Activated CD8-positive, alpha-beta memory T cell treated with anti-CD3 and anti-CD28 coated beads, Interleukin-2, amount 10 ng/mL, durations not matched to agents 7 days and 5 days (primary cell): ENCODE measurements around the gene AIMP1. TPM values are rescaled to one million over a fixed set of nuclear protein-coding genes. Genes with fewer than 3 reads are reported as not detected.
"Not testable (repeated sequence)": the region's sequence is repeated elsewhere in the genome, so short reads cannot be mapped to it uniquely, and the experiment has no call there.

ENCODE experiments used
- ATAC-seq: fragments of 150-1000 bp; cut with Tn5 transposase; one replicate; pipeline ENCODE4 v1.10.0; 2021; ENCODE audit warnings: moderate library complexity
- CTCF ChIA-PET: fragments of 350-600 bp; sonication (Branson Sonifier 250); formaldehyde crosslinking; loops from one replicate; lab custom pipeline; 2021; ENCODE audit warnings: antibody characterized with exemption; lab: Charles Lee
- DNase-seq: peaks from one replicate; pipeline ENCODE4 v3.0.0-alpha.2; 2020
- H3K27ac Mint-ChIP-seq: one replicate; pipeline ENCODE4 v1.8.0; 2021; ENCODE audit warnings: mild to moderate bottlenecking, mixed read lengths
- H3K27me3 Mint-ChIP-seq: one replicate; pipeline ENCODE4 v1.8.0; 2021; ENCODE audit warnings: mixed read lengths
- H3K36me3 Mint-ChIP-seq: one replicate; pipeline ENCODE4 v1.8.0; 2021; ENCODE audit warnings: mild to moderate bottlenecking, mixed read lengths
- H3K4me1 Mint-ChIP-seq: one replicate; pipeline ENCODE4 v1.8.0; 2021; ENCODE audit warnings: mixed read lengths
- H3K4me3 Mint-ChIP-seq: one replicate; pipeline ENCODE4 v1.8.0; 2021; ENCODE audit warnings: mild to moderate bottlenecking, moderate library complexity, mixed read lengths
- H3K9me3 Mint-ChIP-seq: one replicate; pipeline ENCODE4 v1.8.0; 2022; ENCODE audit warnings: low read depth, mixed read lengths
- total RNA-seq, 2 experiments: library from RNA; stranded (reverse); gene quantifications; one replicate each; pipeline ENCODE4 v1.2.3, GENCODE V29; 2021

AIMP1 gene
- total RNA-seq, 2 experiments from 2014 or later = 44.2 to 53.9 TPM

GRCh38 chr4:106318511-106318910 lies 2.2 kb downstream of the AIMP1 start:
- Mint-ChIP-seq H3K36me3 (peaks cover 22% of the 10 kb centered on the region), H3K27ac (no peak overlapping the region), H3K4me3 (no peak overlapping the region), H3K4me1 (peaks cover 27% of the 10 kb centered on the region), H3K9me3 (peaks cover 5% of the 10 kb centered on the region), H3K27me3 (no peaks in the 10 kb centered on the region)
- no peak for DNase-seq
- ATAC-seq = no peak
- CTCF ChIA-PET = no interaction called here

GRCh38 chr4:106320235-106320634 lies 3.9 kb downstream of the AIMP1 start:
- no peak for ATAC-seq
- Mint-ChIP-seq H3K4me3 (no peak overlapping the region), H3K27ac (no peak overlapping the region), H3K9me3 (peaks cover 5% of the 10 kb centered on the region), H3K27me3 (no peaks in the 10 kb centered on the region), H3K36me3 (peaks cover 23% of the 10 kb centered on the region), H3K4me1 (peaks cover 15% of the 10 kb centered on the region)
- DNase-seq = no peak
- CTCF ChIA-PET = no interaction called here

- CTCF ChIA-PET, ATAC-seq, H3K27ac Mint-ChIP-seq, H3K27me3 Mint-ChIP-seq, H3K9me3 Mint-ChIP-seq, DNase-seq, H3K4me3 Mint-ChIP-seq: not testable (repeated sequence)
- H3K36me3 Mint-ChIP-seq = peaks cover 23% of the 10 kb centered on the region
- peaks cover 12% of the 10 kb centered on the region for H3K4me1 Mint-ChIP-seq
These were observed 4.8 kb downstream of the AIMP1 start for GRCh38 chr4:106321168-106321567.

GRCh38 chr4:106321814-106322213 lies 5.5 kb downstream of the AIMP1 start:
- H3K4me3 Mint-ChIP-seq, CTCF ChIA-PET, DNase-seq, ATAC-seq, H3K27me3 Mint-ChIP-seq, H3K9me3 Mint-ChIP-seq: not testable (repeated sequence)
- peaks cover 26% of the 10 kb centered on the region for H3K36me3 Mint-ChIP-seq
- H3K4me1 Mint-ChIP-seq = peaks cover 12% of the 10 kb centered on the region
- peak overlapping the region; percentile 64 for H3K27ac Mint-ChIP-seq

- H3K9me3 Mint-ChIP-seq = peaks cover 5% of the 10 kb centered on the region
- ATAC-seq (no peak), DNase-seq (no peak)
- H3K4me3 Mint-ChIP-seq = no peak overlapping the region
- H3K27me3 Mint-ChIP-seq = no peaks in the 10 kb centered on the region
- H3K27ac Mint-ChIP-seq = no peak overlapping the region
- peaks cover 33% of the 10 kb centered on the region for H3K36me3 Mint-ChIP-seq
- CTCF ChIA-PET = interaction anchor here (0.7 kb wide), 1 partner anchor 39 kb away, joined by 3 read pairs; no protein-coding TSS in a partner anchor
- peaks cover 17% of the 10 kb centered on the region for H3K4me1 Mint-ChIP-seq
These were observed 6.8 kb downstream of the AIMP1 start for GRCh38 chr4:106323119-106323518.

- DNase-seq (no peak), ATAC-seq (no peak)
- H3K4me3 Mint-ChIP-seq = no peak overlapping the region
- H3K4me1 Mint-ChIP-seq = peaks cover 19% of the 10 kb centered on the region
- no peaks in the 10 kb centered on the region for H3K27me3 Mint-ChIP-seq
- peaks cover 30% of the 10 kb centered on the region for H3K36me3 Mint-ChIP-seq
- CTCF ChIA-PET = no interaction called here
- H3K27ac Mint-ChIP-seq = no peak overlapping the region
- no peaks in the 10 kb centered on the region for H3K9me3 Mint-ChIP-seq
These were observed 9.4 kb downstream of the AIMP1 start for GRCh38 chr4:106325800-106326199.

GRCh38 chr4:106329041-106329618 lies 12.8 kb downstream of the AIMP1 start:
- DNase-seq = no peak
- Mint-ChIP-seq H3K9me3 (no peaks in the 10 kb centered on the region), H3K36me3 (peaks cover 41% of the 10 kb centered on the region), H3K4me1 (peaks cover 11% of the 10 kb centered on the region), H3K27me3 (no peaks in the 10 kb centered on the region), H3K4me3 (no peak overlapping the region), H3K27ac (no peak overlapping the region)
- CTCF ChIA-PET = interaction anchor here (0.7 to 1.7 kb wide), 4 partner anchors 13 to 149 kb away, joined by 3 to 6 read pairs (median 4); partner anchors contain the start of genes AIMP1 and TBCK
- peak; percentile 82 for ATAC-seq

- DNase-seq = no peak
- peaks cover 59% of the 10 kb centered on the region for H3K36me3 Mint-ChIP-seq
- CTCF ChIA-PET = no interaction called here
- ATAC-seq = no peak
- H3K9me3 Mint-ChIP-seq = peaks cover 5% of the 10 kb centered on the region
- no peaks in the 10 kb centered on the region for H3K27me3 Mint-ChIP-seq
- H3K27ac Mint-ChIP-seq = no peak overlapping the region
- H3K4me1 Mint-ChIP-seq = peaks cover 8% of the 10 kb centered on the region
- no peak overlapping the region for H3K4me3 Mint-ChIP-seq
These were observed 16.8 kb downstream of the AIMP1 start for GRCh38 chr4:106333186-106333585.

GRCh38 chr4:106334741-106335470 lies 18.6 kb downstream of the AIMP1 start:
- no peak overlapping the region for H3K4me3 Mint-ChIP-seq
- no peak for ATAC-seq
- H3K9me3 Mint-ChIP-seq = peaks cover 5% of the 10 kb centered on the region
- H3K27me3 Mint-ChIP-seq = no peaks in the 10 kb centered on the region
- CTCF ChIA-PET = interaction anchor here (1.2 kb wide), 1 partner anchor 8 kb away, joined by 3 read pairs; no protein-coding TSS in a partner anchor
- H3K36me3 Mint-ChIP-seq = peaks cover 69% of the 10 kb centered on the region
- no peak for DNase-seq
- peaks cover 2% of the 10 kb centered on the region for H3K4me1 Mint-ChIP-seq
- no peak overlapping the region for H3K27ac Mint-ChIP-seq

- no peak overlapping the region for H3K27ac Mint-ChIP-seq
- peaks cover 13% of the 10 kb centered on the region for H3K4me1 Mint-ChIP-seq
- peaks cover 79% of the 10 kb centered on the region for H3K36me3 Mint-ChIP-seq
- H3K27me3 Mint-ChIP-seq = no peaks in the 10 kb centered on the region
- no peak for DNase-seq
- H3K9me3 Mint-ChIP-seq = peaks cover 7% of the 10 kb centered on the region
- H3K4me3 Mint-ChIP-seq = no peak overlapping the region
- CTCF ChIA-PET = no interaction called here
- no peak for ATAC-seq
These were observed 20.3 kb downstream of the AIMP1 start for GRCh38 chr4:106336618-106337017.

GRCh38 chr4:106337916-106338315 lies 21.6 kb downstream of the AIMP1 start:
- H3K4me3 Mint-ChIP-seq = no peak overlapping the region
- H3K27ac Mint-ChIP-seq = no peak overlapping the region

GRCh38 chr4:106338671-106339070 lies 22.3 kb downstream of the AIMP1 start:
- ATAC-seq = no peak
- Mint-ChIP-seq H3K9me3 (peaks cover 7% of the 10 kb centered on the region), H3K27me3 (no peaks in the 10 kb centered on the region), H3K27ac (no peak overlapping the region), H3K36me3 (peaks cover 80% of the 10 kb centered on the region), H3K4me1 (peaks cover 15% of the 10 kb centered on the region), H3K4me3 (no peak overlapping the region)
- CTCF ChIA-PET = no interaction called here
- DNase-seq = no peak

More at GRCh38 chr4:106337916-106338315, 21.6 kb downstream of the AIMP1 start:
- H3K36me3 Mint-ChIP-seq = peaks cover 82% of the 10 kb centered on the region
- H3K27me3 Mint-ChIP-seq = no peaks in the 10 kb centered on the region
- peaks cover 15% of the 10 kb centered on the region for H3K4me1 Mint-ChIP-seq
- H3K9me3 Mint-ChIP-seq = peaks cover 7% of the 10 kb centered on the region
- CTCF ChIA-PET = no interaction called here
- DNase-seq (no peak), ATAC-seq (no peak)

- H3K27ac Mint-ChIP-seq = no peak overlapping the region
- no peak for ATAC-seq
- CTCF ChIA-PET = no interaction called here
These were observed 23.1 kb downstream of the AIMP1 start for GRCh38 chr4:106339431-106339830.

GRCh38 chr4:106340774-106341173 lies 24.4 kb downstream of the AIMP1 start:
- ATAC-seq (no peak), DNase-seq (no peak)
- H3K4me3 Mint-ChIP-seq = no peak overlapping the region
- CTCF ChIA-PET = no interaction called here
- H3K4me1 Mint-ChIP-seq = peaks cover 13% of the 10 kb centered on the region
- peaks cover 7% of the 10 kb centered on the region for H3K9me3 Mint-ChIP-seq
- H3K27me3 Mint-ChIP-seq = no peaks in the 10 kb centered on the region
- peaks cover 75% of the 10 kb centered on the region for H3K36me3 Mint-ChIP-seq
- no peak overlapping the region for H3K27ac Mint-ChIP-seq

More at GRCh38 chr4:106339431-106339830, 23.1 kb downstream of the AIMP1 start:
- Mint-ChIP-seq H3K4me3 (no peak overlapping the region), H3K9me3 (peaks cover 7% of the 10 kb centered on the region), H3K27me3 (no peaks in the 10 kb centered on the region), H3K4me1 (peaks cover 15% of the 10 kb centered on the region), H3K36me3 (peaks cover 82% of the 10 kb centered on the region)
- no peak for DNase-seq
